HEK293T (cell line): ENCODE measurements around the gene ETF1.

ENCODE experiments used
- ELF4 ChIP-seq: fragments of 450-650 bp; IDR thresholded peaks from 2 replicates; pipeline ENCODE4 v1.6.1; 2017; ENCODE audit warnings: antibody characterized with exemption
- FOXK2 ChIP-seq: fragments of 450-650 bp; IDR thresholded peaks from 2 replicates; pipeline ENCODE4 v1.6.1; 2016; ENCODE audit warnings: mild to moderate bottlenecking
- LEF1 ChIP-seq: fragments of 450-650 bp; IDR thresholded peaks from 2 replicates; pipeline ENCODE4 v1.6.1; 2017; ENCODE audit warnings: mild to moderate bottlenecking, borderline replicate concordance
- PKNOX1 ChIP-seq: fragments of 450-650 bp; IDR thresholded peaks from 2 replicates; pipeline ENCODE4 v1.6.1; 2016
- SP1 ChIP-seq: fragments of 450-650 bp; IDR thresholded peaks from 2 replicates; pipeline ENCODE4 v1.6.1; 2017
- SUZ12 ChIP-seq: fragments of 450-650 bp; IDR thresholded peaks from 2 replicates; pipeline ENCODE4 v1.6.1; 2016; ENCODE audit warnings: mild to moderate bottlenecking

DNA sequence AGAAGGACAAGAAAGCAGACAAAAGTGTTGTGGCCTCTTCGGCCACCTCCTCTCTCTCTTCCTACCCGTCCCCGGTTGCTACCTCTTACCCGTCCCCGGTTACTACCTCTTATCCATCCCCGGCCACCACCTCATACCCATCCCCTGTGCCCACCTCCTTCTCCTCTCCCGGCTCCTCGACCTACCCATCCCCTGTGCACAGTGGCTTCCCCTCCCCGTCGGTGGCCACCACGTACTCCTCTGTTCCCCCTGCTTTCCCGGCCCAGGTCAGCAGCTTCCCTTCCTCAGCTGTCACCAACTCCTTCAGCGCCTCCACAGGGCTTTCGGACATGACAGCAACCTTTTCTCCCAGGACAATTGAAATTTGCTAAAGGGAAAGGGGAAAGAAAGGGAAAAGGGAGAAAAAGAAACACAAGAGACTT, 75.3 kb downstream of the ETF1 start:
- TF ChIP-seq LEF1 (no peak; the same call in 1 of the 2 replicates), SP1 (no peak), PKNOX1 (no peak), FOXK2 (no peak), ELF4 (0 out of 2 replicates have a peak, but pooled peaks have one; percentile 8), SUZ12 (no peak)
